T-cell (primary cell): ENCODE data around the gene EXOC3L1. TPM values are rescaled to one million over a fixed set of nuclear protein-coding genes. Genes with fewer than 3 reads are reported as not detected.

Experiments used
- ATAC-seq, 4 experiments: fragments of 200-7000 bp in 3 of 4; fragments of 150-1000 bp in 1 of 4; cut with Tn5 transposase; replicated peaks in 1 of 4; 1 replicate in 3 of 4; 2 replicates in 1 of 4; pipeline ENCODE4 v1.10.0; 2021; ENCODE audit warnings: moderate library complexity in 3 of 4, mild to moderate bottlenecking in 2 of 4, moderate number of reproducible peaks in 1 of 4
- CTCF ChIA-PET, 2 donors: fragments of 300-600 bp; sonication (Branson Sonifier 250); formaldehyde crosslinking; loops; one replicate each; lab custom pipeline; 2022; ENCODE audit warnings: antibody characterized with exemption in 2 of 2; lab: Charles Lee
- POLR2A ChIA-PET, 2 donors: fragments of 300-600 bp; sonication (Branson Sonifier 250); formaldehyde crosslinking; loops; one replicate each; lab custom pipeline; 2022; ENCODE audit warnings: antibody characterized with exemption in 2 of 2; lab: Charles Lee
- DNase-seq, 35 experiments: peaks; one replicate each; pipeline versions ENCODE4 v3.0.0 to v3.0.0-alpha.2; 2013 to 2023
- H3K27ac ChIP-seq: one replicate; pipeline ENCODE4 v1.5.1; 2013; ENCODE audit warnings: low read length
- H3K27me3 ChIP-seq, 2 experiments: replicated peaks in 1 of 2; 1 replicate in 1 of 2; 2 replicates in 1 of 2; pipeline versions ENCODE4 v1.6.1 to v1.7.0; 2013; ENCODE audit warnings: low read length in 1 of 2, mixed read lengths in 1 of 2; ENCODE audit not compliant: control insufficient read depth in 2 of 2, insufficient read depth in 2 of 2; ENCODE audit errors: extremely low read depth in 1 of 2
- H3K36me3 ChIP-seq, 2 donors: 1 replicate in 1 of 2; 2 replicates in 1 of 2; pipeline versions ENCODE4 v1.6.1 to v1.7.0; 2013; ENCODE audit warnings: low read length in 1 of 2; ENCODE audit not compliant: control insufficient read depth in 2 of 2, insufficient read depth in 1 of 2; ENCODE audit errors: extremely low read depth in 1 of 2
- H3K4me1 ChIP-seq, 2 experiments: 1 replicate in 1 of 2; 2 replicates in 1 of 2; pipeline versions ENCODE4 v1.6.1 to v1.7.0; 2013; ENCODE audit warnings: low read length in 2 of 2, mixed read lengths in 1 of 2; ENCODE audit not compliant: insufficient read depth in 2 of 2, control insufficient read depth in 1 of 2; ENCODE audit errors: extremely low read depth in 1 of 2
- H3K4me3 ChIP-seq, 2 donors: 1 replicate in 1 of 2; 2 replicates in 1 of 2; pipeline versions ENCODE4 v1.5.1 to v1.7.0; 2013; ENCODE audit warnings: mild to moderate bottlenecking in 2 of 2, low read length in 1 of 2, moderate library complexity in 1 of 2; ENCODE audit not compliant: control insufficient read depth in 1 of 2; ENCODE audit errors: extremely low read depth in 1 of 2
- H3K9me3 ChIP-seq: 2 replicates; pipeline ENCODE4 v1.7.0; 2013
- H3K27ac Mint-ChIP-seq, 2 donors: one replicate each; pipeline ENCODE4 v1.8.0; 2020 to 2021; ENCODE audit warnings: mild to moderate bottlenecking in 2 of 2, mixed read lengths in 2 of 2
- H3K27me3 Mint-ChIP-seq, 2 donors: one replicate each; pipeline ENCODE4 v1.8.0; 2021 to 2022; ENCODE audit warnings: mixed read lengths in 2 of 2
- H3K36me3 Mint-ChIP-seq: one replicate; pipeline ENCODE4 v1.8.0; 2021; ENCODE audit warnings: mixed read lengths
- H3K4me1 Mint-ChIP-seq, 3 donors: one replicate each; pipeline ENCODE4 v1.8.0; 2020 to 2022; ENCODE audit warnings: mixed read lengths in 3 of 3, mild to moderate bottlenecking in 1 of 3
- H3K4me3 Mint-ChIP-seq, 3 donors: one replicate each; pipeline ENCODE4 v1.8.0; 2020 to 2022; ENCODE audit warnings: mild to moderate bottlenecking in 3 of 3, mixed read lengths in 3 of 3, moderate library complexity in 3 of 3
- H3K9me3 Mint-ChIP-seq, 3 donors: one replicate each; pipeline ENCODE4 v1.8.0; 2020 to 2022; ENCODE audit warnings: mixed read lengths in 3 of 3
- WGBS: methylation state at CpG from one replicate; pipeline ENCODE4 v1.1.5; 2013; ENCODE audit warnings: missing lambda C conversion rate; ENCODE audit not compliant: insufficient coverage; 5-methylcytosine and 5-hydroxymethylcytosine counted together
- total RNA-seq, 35 experiments: library from RNA in 6 of 35; stranded (reverse) in 6 of 35; fragments of 120-200 nt in 1 of 35; gene quantifications; one replicate each; pipeline versions ENCODE4 v1.2.1 to v1.2.4 and lab custom pipeline; 2013 to 2026

The EXOC3L1 gene
- total RNA-seq, 5 donors from 2014 or later (not counting 1 experiment from before 2014, with no cell fraction given): 0.25 TPM; not detected in 4

- Histone ChIP-seq H3K4me3 (no peak overlapping the region), H3K27me3 (peaks cover 11 to 95% of the 10 kb centered on the region in 2 experiments), H3K9me3 (no peaks in the 10 kb centered on the region), H3K4me1 (peaks cover 17 to 70% of the 10 kb centered on the region in 2 experiments), H3K27ac (no peak overlapping the region), H3K36me3 (no peaks in the 10 kb centered on the region)
- peak overlapping the region in 1 of 3 donors; percentile 31 for H3K4me3 Mint-ChIP-seq
- DNase-seq: no peak
- POLR2A ChIA-PET: no interaction called here
- no peak overlapping the region for H3K27ac Mint-ChIP-seq
- ATAC-seq: no peak
- no peaks in the 10 kb centered on the region for H3K9me3 Mint-ChIP-seq
- CTCF ChIA-PET: no interaction called here
- peaks cover 43 to 66% of the 10 kb centered on the region in 2 donors for H3K27me3 Mint-ChIP-seq
- H3K4me1 Mint-ChIP-seq: peaks cover 19 to 51% (median 29%) of the 10 kb centered on the region in 3 donors
- WGBS: 8% methylated on average over 2 of the region's 18 CpGs
- no peaks in the 10 kb centered on the region for H3K36me3 Mint-ChIP-seq
Measured at GRCh38 chr16:67166110-67166547, 23.8 kb downstream of the EXOC3L1 start.

GRCh38 chr16:67165121-67166078 is 24.5 kb downstream of the EXOC3L1 start:
- Mint-ChIP-seq H3K9me3 (no peaks in the 10 kb centered on the region), H3K27me3 (peaks cover 40 to 64% of the 10 kb centered on the region in 2 donors), H3K36me3 (no peaks in the 10 kb centered on the region), H3K27ac (no peak overlapping the region), H3K4me3 (peak overlapping the region in 2 of 3 donors; percentile 17 to 60), H3K4me1 (peaks cover 22 to 50% (median 35%) of the 10 kb centered on the region in 3 donors)
- DNase-seq (no peak), ATAC-seq (no peak)
- Histone ChIP-seq H3K4me1 (peaks cover 15 to 71% of the 10 kb centered on the region in 2 experiments), H3K36me3 (no peaks in the 10 kb centered on the region), H3K27me3 (peaks cover 8 to 95% of the 10 kb centered on the region in 2 experiments), H3K4me3 (peak overlapping the region in 1 of 2 donors; percentile 44), H3K9me3 (no peaks in the 10 kb centered on the region), H3K27ac (no peak overlapping the region)
- CTCF ChIA-PET: interaction anchor here in 1 of 2 donors (0.6 kb wide), 2 partner anchors 13 to 29 kb away, joined by 4 to 7 read pairs; no protein-coding TSS in a partner anchor
- 9% methylated on average over 67 of the region's 85 CpGs for WGBS
- POLR2A ChIA-PET: no interaction called here

GRCh38 chr16:67164599-67165061 is 25.3 kb downstream of the EXOC3L1 start, which contains the start of gene HSF4:
TSS of gene HSF4 (plus strand) at chr16:67164745. CDS start at chr16:67164812, 67 bp downstream.
- Histone ChIP-seq H3K27me3 (peaks cover 8 to 89% of the 10 kb centered on the region in 2 experiments), H3K36me3 (no peaks in the 10 kb centered on the region), H3K9me3 (no peaks in the 10 kb centered on the region), H3K27ac (no peak within 1 kb of the TSS), H3K4me1 (peaks cover 16 to 68% of the 10 kb centered on the region in 2 experiments), H3K4me3 (peak within 1 kb of the TSS; percentile 20 to 62)
- H3K27me3 Mint-ChIP-seq: peaks cover 34 to 59% of the 10 kb centered on the region in 2 donors
- ATAC-seq (no peak), DNase-seq (no peak)
- H3K27ac Mint-ChIP-seq: no peak within 1 kb of the TSS
- 2% methylated on average over 33 of the region's 41 CpGs for WGBS
- CTCF ChIA-PET: no interaction called here
- POLR2A ChIA-PET: no interaction called here
- no peaks in the 10 kb centered on the region for H3K36me3 Mint-ChIP-seq
- peaks cover 18 to 46% (median 31%) of the 10 kb centered on the region in 3 donors for H3K4me1 Mint-ChIP-seq
- peak within 1 kb of the TSS; percentile 41 to 87 (median 58) for H3K4me3 Mint-ChIP-seq
- no peaks in the 10 kb centered on the region for H3K9me3 Mint-ChIP-seq

DNA sequence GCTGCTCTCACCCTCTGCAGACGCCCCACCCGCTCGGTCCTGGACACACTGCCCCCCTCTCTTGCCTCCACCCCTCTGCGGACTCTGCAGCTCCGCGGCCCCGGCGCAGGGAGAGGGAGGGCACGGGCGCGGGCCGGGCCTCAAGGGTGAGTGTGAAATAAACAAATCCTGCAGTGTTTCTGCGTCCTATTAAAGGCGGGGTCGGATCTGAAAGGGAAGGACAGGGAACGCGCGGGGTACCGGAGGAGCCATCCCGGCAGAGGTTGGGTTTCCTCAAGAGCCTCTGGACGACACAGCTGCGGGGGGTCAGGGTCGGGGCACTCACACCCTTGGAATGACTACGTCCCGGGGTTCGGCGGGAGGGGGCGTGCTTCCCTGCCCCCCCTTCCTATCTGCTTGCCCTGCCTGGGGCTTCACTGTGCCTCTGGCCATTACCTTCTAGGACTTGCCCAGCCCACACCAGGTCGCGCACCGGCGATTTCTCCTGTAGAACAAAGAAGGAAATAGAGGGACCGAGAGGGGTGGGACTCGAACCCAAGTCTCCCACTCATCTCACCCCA is 25.9 kb downstream of the EXOC3L1 start:
- Histone ChIP-seq H3K27me3 (peaks cover 6 to 84% of the 10 kb centered on the region in 2 experiments), H3K27ac (no peak overlapping the region), H3K4me1 (peaks cover 18 to 68% of the 10 kb centered on the region in 2 experiments), H3K36me3 (no peaks in the 10 kb centered on the region), H3K9me3 (no peaks in the 10 kb centered on the region), H3K4me3 (peak overlapping the region; percentile 20 to 62)
- POLR2A ChIA-PET: no interaction called here
- peaks cover 29 to 56% of the 10 kb centered on the region in 2 donors for H3K27me3 Mint-ChIP-seq
- no peak overlapping the region for H3K27ac Mint-ChIP-seq
- no peaks in the 10 kb centered on the region for H3K9me3 Mint-ChIP-seq
- peaks cover 17 to 43% (median 26%) of the 10 kb centered on the region in 3 donors for H3K4me1 Mint-ChIP-seq
- DNase-seq (no peak), ATAC-seq (no peak)
- no peaks in the 10 kb centered on the region for H3K36me3 Mint-ChIP-seq
- H3K4me3 Mint-ChIP-seq: peak overlapping the region; percentile 41 to 87 (median 43)
- 3% methylated on average over 21 of the region's 34 CpGs for WGBS
- CTCF ChIA-PET: no interaction called here

GRCh38 chr16:67163164-67163998 is 26.6 kb downstream of the EXOC3L1 start:
- H3K27me3 Mint-ChIP-seq: peaks cover 27 to 49% of the 10 kb centered on the region in 2 donors
- POLR2A ChIA-PET: interaction anchor here in 1 of 2 donors (0.9 kb wide), 1 partner anchor 14 kb away, joined by 3 read pairs; no protein-coding TSS in a partner anchor
- Histone ChIP-seq H3K36me3 (no peaks in the 10 kb centered on the region), H3K4me1 (peaks cover 24 to 68% of the 10 kb centered on the region in 2 experiments), H3K27ac (no peak overlapping the region), H3K9me3 (no peaks in the 10 kb centered on the region), H3K27me3 (peaks cover 6 to 77% of the 10 kb centered on the region in 2 experiments), H3K4me3 (peak overlapping the region; percentile 20 to 62)
- H3K4me3 Mint-ChIP-seq: peak overlapping the region in 2 of 3 donors; percentile 58 to 87
- CTCF ChIA-PET: interaction anchor here in 1 of 2 donors (0.7 kb wide), 1 partner anchor 12 kb away, joined by 3 read pairs; no protein-coding TSS in a partner anchor
- ATAC-seq: peak in 2 of 4 experiments; percentile 3
- DNase-seq: peak in 10 of 35 experiments; percentile 17 to 64 (median 37)
- H3K4me1 Mint-ChIP-seq: peaks cover 24 to 49% (median 33%) of the 10 kb centered on the region in 3 donors
- H3K36me3 Mint-ChIP-seq: no peaks in the 10 kb centered on the region
- no peak overlapping the region for H3K27ac Mint-ChIP-seq
- no peaks in the 10 kb centered on the region for H3K9me3 Mint-ChIP-seq
- 3% methylated on average over 89 of the region's 99 CpGs for WGBS
